GM19467 (cell line): ENCODE results near the gene ATG10.
A peak's percentile ranks its signal among the peaks of the same experiment; 100 is the strongest.
"Not testable (repeated sequence)": the region's sequence is repeated elsewhere in the genome, so short reads cannot be mapped to it uniquely, and the experiment has no call there.

Source experiments
- ATAC-seq: cut with Tn5 transposase; IDR thresholded peaks from one replicate; pipeline ENCODE4 v1.9.1; 2021; ENCODE audit warnings: mild to moderate bottlenecking, moderate library complexity; ENCODE audit not compliant: unreplicated experiment

Gene ATG10

DNA sequence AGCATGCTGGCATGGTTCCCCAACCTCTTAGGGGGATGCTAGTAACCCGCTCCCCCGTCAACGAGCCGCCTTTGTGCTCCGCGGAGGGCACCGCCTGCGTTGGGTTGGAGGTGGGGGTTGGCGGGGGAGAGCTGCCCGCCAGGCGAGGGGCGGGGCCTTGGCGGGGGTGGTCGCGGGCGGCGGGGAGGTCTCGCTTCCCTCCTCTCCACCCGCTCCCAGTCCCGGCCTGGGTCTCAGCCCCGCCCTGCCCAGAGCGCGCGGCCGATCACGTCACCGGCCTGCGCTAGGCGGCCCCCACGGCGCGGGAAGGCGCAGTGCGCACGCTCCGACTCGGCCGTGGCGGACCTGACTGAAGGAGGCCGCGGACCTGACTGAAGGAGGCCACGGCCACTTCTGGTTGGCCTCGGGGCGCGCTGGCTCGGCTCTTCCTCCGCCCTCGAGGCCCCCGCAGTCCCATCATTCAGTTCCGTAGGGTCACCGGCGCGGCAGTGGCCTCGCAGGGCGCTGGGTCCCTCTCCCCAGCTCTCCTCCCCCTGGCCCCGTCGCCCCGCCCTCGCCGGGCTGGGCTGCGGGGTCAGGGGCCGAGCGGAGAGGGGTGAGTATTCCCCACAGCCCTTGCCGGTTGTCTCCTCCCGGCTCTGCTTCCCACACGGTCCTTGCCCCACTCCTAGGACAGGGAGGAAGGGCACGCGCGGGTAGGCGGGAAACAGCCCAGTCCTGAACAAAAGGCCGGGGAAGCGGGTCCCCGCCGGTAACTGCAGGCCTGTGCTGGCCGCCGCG is at the start of gene ATG10:
TSS of gene ATG10 (plus strand) at position 312 of the 780 bp plus-strand sequence. CDS start 15,548 bp downstream, outside the sequence.
- peak; percentile 97 for ATAC-seq

DNA sequence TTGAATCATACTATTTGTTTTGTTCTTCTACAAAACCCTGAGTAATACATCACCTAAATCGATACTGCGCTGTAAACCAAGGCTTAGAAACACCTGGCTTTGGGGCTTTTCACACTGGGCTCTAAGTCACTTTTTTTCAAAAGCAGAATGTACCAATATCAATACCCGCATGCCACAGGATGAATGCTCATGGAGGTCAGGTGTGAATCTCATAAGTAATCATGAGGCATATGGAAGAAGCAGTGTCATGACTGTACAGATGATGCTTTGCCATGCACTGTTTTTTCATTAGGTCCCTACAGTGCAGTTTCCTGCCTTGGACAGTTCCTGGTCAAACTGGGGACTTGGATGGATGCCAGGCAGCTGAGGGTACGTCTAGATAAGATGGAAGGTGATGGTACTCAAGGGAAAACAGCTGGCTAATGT is 49.0 kb upstream of the ATG10 start:
- no peak for ATAC-seq

DNA sequence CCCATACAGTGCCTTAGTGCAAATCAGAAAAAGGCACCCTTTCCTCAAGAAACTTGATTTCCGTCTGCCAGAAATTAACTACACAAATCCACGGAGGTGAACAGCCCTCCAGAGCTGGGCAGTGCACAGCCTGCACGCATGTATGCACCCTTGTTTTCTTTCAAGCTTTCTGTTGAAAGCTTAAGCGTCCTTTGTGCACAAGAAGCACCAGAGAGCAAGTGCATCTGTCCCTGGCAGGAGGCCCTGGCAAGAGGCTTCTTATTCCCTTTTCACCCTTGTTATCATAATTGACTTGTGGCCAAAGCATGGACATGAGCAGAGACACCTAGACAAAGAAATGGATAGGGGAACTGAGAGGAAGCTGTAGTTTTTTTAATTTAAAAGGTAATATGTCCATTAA is 47.4 kb upstream of the ATG10 start:
- ATAC-seq, result no peak

DNA sequence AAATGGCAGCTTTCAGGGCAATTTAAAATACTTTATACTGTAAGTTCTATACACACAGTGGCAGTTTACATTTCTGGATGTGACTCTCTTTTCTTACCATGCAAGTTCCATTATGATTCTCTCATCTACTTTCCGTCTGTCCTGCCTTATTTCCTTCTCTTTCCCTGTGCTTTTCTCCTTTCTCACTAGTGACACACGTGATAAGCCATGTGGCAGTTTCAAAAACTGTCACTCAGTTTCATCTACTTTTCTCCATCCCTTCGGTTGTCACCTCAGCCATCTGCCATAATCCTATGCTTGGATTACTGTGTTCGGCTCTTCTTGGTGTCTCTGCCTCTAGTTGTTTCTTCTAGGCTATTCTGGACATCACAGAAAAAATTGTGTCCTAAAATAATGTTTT is 46.8 kb upstream of the ATG10 start:
- no peak for ATAC-seq

DNA sequence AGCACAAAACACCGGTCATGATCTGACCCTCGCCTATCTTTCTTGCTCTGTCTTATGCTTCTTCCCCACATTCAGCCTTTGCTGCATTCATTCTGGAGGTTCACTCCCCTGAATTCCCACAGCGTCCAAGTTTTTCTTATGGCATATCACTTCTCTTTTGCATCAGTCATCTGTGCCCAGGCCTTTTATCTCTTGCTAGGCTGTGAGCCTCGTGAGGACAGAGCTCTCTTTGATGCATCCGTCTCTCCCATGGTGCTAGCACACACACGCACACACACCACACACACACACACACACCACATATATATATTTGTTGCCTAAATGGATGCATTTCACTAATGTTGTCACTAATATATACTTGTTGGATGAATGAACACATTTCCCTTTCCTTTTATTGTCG is 45.8 kb upstream of the ATG10 start:
- no peak for ATAC-seq

DNA sequence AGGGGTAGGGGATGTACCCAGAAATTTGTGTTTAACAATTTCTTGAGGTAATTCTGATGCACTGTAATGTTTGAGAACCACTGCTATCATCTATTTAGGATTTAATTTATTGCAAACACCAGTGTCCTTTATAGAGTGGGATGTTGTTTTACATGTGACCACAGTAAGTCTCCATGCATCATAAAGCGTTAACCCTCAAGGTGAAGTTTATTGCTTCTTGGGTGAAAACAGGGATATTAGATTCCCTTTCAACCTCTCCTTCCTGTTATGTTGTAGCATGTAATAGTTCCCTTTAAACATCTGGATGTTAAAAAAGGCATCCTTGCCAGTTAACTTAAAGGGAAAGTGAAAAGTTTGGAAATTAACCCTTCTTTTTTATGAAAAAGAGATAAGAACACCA is 35.8 kb upstream of the ATG10 start:
- no peak for ATAC-seq

DNA sequence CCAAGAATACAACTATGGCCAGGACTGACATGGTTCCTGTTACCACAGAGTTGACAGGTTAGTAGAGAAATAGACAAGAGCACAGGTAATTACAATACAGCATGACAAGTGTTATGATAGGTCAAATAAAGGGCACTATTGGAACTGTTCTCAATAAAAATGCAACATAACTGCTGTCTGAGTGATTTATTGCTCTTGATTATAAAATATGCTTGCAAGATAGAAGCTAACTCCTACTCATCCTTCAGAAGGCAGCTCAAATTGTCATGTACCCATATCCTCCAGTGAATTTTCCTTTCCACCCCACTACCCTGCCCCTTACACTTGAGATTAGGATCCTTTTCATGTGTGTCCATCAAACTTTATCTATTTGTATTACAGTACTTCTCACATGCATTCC is 35.1 kb upstream of the ATG10 start:
- no peak for ATAC-seq

DNA sequence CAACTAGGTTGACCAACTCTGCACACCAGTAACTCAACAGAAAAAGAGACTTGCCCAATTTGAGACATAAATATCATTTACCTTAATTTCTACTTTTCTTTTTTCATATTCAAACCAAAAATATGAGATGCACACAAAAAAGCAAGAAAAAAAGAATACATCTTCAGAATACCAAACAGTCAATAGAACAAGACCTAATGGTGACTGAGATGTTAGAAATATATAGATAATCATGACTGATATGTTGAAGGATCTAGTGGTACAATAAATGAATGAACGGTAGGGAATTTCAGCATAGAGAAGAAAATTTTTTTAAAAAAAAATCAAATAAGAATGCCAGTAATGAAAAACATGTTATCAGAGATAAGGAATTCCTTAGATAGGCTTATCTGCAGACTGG is 29.1 kb upstream of the ATG10 start:
- ATAC-seq, result no peak

DNA sequence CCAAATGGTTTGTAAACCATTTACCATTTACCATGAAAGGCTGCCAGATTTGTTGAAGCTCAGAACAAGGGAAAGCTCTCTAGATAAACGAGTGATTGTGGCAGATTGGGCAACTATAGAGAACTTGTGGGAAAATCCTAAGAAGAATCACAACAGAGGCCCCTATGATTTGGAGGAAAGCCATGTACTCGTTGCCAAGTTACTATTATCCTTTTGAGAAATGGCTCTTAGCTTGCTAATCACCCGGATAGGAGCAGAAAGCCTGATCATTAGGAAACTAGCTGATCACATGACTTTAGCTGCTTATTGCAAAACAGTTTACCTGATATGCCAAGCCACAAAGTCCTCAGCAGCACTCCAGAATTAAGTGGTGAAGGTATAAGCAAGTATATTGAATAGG is 23.5 kb upstream of the ATG10 start:
- ATAC-seq, result no peak

DNA sequence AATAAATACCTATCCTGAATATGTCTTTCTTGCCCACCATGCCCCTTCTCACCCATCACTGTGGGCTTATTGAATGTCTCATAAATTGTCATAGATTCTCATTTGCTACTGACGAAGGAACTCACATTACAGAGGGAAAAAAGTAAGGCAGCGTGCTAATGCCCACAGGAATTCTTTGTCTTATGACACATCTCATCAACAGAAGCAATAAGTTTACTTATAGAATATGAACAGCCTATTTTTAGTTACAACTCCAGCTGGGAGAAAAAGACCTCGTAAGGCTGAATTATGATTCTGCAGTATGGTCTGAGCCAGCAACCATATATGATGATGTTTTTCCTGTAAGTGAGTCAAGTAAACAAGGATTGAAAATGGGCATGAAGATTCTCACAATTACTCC is 22.4 kb upstream of the ATG10 start:
- ATAC-seq, result no peak

DNA sequence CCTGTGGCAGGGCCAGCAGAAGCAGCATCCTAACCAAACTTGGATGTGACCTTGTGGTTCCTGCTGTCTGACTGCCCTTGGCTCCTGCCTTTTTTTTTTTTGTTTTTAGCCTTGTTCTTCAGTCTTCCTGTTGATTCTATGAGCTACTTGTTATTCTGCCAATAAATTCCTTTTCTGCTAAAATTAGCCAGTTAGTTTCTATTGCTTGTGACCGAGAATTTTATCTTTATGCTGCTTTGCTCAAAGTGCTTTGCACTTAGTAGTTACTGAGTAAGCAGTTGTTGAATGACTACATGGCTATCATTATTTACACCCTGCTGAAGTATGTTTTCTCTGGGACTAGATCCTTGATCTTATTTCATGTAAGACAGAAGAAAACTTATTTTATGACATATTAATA is 20.8 kb upstream of the ATG10 start:
- no peak for ATAC-seq

DNA sequence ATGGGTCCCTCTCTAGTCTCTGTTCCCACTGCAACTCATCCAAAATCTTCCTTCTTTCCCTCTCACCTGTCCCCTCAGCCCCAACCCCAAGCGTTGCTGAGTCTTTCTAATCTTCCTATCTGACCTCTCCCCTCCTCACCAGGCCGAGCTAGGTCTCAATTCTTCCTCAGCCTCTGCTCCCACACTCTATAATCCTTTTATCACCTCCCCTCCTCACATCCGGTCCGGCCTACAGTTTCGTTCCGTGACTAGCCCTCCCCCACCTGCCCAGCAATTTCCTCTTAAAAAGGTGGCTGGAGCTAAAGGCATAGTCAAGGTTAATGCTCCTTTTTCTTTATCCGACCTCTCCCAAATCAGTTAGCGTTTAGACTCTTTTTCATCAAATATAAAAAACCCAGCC is 17.0 kb upstream of the ATG10 start:
- ATAC-seq, result not testable (repeated sequence)

DNA sequence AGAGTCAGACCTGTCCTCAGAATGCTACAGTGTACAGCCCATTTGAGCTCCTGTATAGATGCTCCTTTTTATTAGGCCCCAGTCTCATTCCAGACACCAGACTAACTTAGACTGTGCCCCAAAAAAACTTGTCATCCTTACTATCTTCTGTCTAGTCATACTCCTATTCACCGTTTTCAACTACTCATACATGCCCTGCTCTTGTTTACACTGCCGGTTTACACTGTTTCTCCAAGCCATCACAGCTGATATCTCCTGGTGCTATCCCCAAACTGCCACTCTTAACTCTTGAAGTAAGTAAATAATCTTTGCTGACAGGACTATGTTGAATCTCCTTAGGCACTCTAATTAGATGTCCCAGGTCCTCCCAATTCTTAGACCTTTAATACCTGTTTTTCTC is 13.7 kb upstream of the ATG10 start:
- not testable (repeated sequence) for ATAC-seq

DNA sequence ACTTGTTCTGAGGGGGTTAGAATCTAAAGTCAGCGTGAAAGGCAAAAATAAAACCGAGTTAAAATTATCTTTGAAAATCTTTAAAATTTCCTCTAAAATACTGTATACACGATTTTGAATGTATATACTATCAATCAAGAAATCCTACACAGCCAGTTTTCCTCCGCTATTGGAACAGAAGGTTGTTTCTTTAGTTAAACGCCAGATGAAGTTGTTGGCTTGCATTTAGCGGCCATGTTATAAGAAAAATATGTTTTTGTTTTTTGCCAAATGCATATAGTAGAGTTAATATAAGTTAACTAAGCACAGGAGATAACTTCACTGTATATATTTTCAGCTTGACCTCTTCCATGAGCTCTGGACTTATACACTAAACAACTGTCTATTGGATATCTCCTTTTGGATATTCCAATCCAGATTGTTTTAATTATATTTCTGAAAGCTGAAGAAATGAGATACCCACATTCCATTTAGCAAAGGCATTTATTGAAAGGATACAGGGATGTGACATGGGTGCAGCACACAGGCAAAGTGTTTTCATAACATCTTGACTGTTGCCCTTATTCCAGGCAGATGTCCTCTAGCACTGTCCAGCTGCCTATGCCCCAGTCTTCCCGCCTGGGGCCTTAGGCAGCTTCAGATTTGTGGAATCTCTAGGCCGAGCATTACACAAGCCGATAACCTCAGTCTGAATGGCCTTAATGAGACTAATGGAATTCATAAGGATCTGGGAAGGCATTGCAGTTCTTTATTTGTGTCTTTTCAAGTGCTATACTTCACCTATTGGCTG is 10.0 kb upstream of the ATG10 start:
- no peak for ATAC-seq

DNA sequence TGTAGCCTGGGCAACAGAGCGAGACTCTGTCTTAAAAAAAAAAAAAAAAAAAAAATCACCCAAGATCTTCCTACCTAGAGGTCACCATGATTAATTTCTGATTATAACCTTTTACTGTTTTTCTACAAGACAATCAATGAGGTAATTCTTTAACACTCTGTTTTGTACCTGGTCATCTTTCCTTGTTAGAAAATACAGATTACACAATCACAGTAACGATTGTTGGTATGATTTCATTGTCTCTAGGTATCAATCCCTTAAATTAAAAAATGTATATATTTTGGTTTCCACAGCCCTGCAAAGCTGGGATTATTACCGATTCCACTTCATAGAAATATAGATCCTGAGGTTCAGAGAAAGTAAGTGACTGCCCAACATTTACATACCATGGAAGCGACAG is 8.3 kb upstream of the ATG10 start:
- no peak for ATAC-seq

DNA sequence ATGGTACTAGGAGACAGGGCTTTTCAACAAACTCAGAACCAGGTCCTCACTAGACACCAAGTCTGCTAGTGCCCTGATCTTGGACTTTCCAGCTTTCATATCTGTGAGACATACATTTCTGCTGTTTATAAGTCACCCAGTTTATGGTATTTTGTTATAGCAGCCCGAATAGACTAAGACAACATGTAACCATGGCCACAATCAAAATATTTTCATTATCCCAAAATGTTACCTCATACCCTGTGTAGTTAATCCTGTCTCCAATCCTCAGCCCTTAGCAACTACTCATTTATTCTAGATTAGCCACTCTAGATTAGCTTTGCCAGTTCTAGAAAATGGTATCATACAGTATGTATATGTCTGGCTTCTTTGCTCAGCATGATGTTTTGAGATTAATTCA is 6.3 kb upstream of the ATG10 start:
- no peak for ATAC-seq

DNA sequence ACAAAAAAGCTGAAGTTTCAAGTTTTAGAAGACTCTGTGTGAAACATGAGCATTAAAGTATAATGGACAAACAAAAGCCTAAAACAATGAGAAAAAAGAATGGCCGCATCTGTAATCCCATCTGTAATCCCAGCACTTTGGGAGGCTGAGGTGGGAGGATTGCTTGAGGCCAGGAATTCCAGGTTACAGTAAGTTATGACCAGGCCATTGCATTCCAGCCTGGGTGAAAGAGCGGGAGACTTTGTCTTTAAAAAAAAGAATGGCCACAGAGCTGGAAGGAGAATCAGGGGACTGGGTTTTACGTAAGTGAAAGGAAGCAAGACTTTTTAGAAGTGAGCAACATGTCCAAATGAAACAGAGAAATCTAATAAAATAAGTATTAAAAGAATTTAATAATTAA is 2.6 kb upstream of the ATG10 start:
- ATAC-seq, result no peak

DNA sequence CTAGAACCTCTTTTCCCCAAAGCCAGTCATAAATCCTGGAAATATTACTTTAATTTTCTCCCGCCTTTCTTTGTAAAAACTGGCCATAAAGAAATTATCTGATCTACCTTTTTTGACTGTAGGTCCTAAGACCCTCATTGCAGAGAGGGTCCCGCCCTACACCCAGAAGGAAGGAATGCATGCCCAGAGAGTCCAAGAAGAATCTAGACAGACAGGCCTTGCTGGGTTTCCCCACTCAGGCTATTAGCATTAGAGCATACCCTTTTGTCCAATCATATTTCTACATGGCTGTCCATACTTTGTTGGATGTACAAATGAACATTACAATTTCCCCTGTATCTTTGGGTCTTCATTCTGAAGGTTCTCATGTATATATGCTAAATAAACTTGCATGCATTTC is 1.9 kb upstream of the ATG10 start:
- ATAC-seq, result no peak

DNA sequence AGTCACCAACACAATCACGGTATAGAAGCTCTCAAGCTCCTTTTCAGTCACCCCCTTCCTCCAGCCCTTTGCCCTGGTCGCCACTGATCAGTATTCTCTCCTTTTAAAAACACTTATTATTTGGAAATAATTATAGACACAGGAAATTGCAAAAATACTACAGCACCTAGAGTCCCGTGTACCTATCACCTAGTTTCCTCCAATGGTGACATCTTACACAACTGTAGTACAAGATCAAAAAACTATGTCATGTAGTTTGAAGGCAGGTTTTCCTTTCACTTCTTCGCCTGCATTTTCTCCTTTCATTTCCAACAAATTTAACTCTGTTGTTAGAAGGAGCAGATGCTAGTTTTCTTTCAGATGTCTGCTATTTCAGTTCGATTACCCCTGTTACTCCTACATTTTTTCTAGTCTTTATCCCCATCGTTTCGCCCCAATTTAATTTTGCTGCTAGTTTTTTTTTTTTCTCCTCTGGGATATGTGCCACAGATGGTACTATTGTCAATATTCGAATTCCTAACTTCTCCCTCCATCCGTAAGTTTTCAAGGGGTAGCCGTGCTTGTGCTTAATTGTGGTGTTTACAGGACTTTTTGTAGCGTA is 612 bp upstream of the ATG10 start:
- ATAC-seq, result no peak

DNA sequence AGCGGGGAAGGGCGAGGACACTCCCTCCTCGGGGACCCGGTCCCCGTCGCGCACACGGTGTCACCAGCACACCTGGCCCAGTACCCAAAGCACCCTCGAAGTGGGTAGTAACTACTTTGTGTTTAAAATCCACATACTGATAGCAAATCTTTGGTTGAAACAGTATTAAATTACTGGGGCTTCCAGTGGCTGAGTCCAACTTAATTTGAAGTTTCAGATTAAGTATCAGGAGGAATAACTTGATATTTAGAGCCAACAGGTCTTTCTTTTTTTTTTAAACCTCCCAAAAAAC is 615 bp downstream of the ATG10 start:
- ATAC-seq, result no peak

DNA sequence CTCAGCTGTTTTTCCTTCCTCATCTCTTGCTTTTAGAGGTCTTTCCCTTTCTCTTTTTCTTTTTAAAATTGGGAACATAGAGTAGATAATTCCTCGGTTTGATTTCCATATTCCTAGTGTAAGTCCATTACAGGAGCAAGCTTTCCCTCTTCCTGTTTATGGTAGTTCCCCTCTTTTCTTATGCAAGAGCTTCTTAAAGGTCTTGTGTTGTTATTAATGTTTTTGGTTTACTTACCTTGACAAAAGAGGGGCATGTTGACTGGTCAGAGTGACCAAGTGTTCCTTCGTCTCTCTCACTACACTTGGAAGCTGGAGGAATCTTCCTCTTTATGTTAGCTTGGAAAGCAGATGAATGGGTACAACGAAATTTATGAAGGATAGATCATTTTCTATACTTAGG is 8.3 kb downstream of the ATG10 start:
- ATAC-seq, result no peak

DNA sequence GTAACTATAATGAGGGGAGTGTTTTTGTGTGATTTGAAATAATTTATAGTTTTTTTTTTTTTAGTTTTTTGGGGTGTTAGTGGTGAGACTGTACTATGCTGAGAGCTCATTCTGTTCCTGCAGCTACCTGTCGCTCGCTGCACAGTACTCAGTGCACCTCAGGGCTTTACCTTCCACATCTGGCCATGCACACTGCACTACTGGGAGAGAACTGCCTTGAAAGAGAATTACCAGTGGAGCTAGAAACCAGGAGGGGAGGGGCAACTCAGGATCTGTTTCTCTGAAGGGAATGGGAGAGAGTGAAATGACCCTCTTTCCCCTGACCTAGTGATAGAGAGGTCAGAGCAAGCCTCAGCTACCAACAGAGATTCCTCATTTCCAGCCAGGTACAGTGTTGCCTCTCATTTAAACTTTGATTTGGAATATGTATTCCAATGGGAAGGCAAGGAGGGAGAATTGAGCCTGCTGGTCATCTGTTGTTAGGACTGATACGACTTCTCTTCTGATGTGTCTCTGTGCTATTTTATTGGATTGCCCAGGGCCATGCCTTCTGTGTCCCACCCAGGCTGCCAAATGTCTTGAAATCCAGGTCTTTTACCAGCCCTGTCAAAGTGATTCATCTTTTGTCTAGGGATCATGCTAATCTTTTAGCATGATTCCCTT is 8.9 kb downstream of the ATG10 start:
- no peak for ATAC-seq
